22Rv1 (cell line): ENCODE results near the gene SLC25A34.

Source experiments
- H3K27ac ChIP-seq: fragments of 450-650 bp; 2 replicates; pipeline ENCODE4 v1.5.1; 2017
- ZFX ChIP-seq: fragments of 450-650 bp; IDR thresholded peaks from 2 replicates; pipeline ENCODE4 v1.6.1; 2017; ENCODE audit warnings: antibody characterized with exemption, borderline replicate concordance
- TF ChIP-seq, protein P1 (sequence below): fragments of 450-650 bp; IDR thresholded peaks from 2 replicates; pipeline ENCODE4 v1.5.1; 2017; ENCODE audit warnings: mild to moderate bottlenecking

Gene SLC25A34

GRCh38 chr1:15777909-15778707 is 42.0 kb downstream of the SLC25A34 start:
- no peak for TF ChIP-seq ZFX
- TF ChIP-seq, protein P1, sequence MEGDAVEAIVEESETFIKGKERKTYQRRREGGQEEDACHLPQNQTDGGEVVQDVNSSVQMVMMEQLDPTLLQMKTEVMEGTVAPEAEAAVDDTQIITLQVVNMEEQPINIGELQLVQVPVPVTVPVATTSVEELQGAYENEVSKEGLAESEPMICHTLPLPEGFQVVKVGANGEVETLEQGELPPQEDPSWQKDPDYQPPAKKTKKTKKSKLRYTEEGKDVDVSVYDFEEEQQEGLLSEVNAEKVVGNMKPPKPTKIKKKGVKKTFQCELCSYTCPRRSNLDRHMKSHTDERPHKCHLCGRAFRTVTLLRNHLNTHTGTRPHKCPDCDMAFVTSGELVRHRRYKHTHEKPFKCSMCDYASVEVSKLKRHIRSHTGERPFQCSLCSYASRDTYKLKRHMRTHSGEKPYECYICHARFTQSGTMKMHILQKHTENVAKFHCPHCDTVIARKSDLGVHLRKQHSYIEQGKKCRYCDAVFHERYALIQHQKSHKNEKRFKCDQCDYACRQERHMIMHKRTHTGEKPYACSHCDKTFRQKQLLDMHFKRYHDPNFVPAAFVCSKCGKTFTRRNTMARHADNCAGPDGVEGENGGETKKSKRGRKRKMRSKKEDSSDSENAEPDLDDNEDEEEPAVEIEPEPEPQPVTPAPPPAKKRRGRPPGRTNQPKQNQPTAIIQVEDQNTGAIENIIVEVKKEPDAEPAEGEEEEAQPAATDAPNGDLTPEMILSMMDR: no peak
- no peak overlapping the region for H3K27ac ChIP-seq

DNA sequence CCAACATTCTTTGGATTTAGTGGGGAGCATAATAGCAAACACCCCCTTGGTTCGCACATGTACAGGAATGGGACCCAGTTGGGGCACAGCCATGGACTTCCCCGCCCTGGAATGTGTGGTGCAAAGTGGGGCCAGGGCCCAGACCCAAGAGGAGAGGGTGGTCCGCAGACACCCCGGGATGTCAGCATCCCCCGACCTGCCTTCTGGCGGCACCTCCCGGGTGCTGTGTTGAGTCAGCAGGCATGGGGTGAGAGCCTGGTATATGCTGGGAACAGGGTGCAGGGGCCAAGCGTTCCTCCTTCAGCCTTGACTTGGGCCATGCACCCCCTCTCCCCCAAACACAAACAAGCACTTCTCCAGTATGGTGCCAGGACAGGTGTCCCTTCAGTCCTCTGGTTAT is 49.6 kb downstream of the SLC25A34 start:
- TF ChIP-seq ZFX: no peak
- TF ChIP-seq, protein P1: no peak
- H3K27ac ChIP-seq: no peak overlapping the region

DNA sequence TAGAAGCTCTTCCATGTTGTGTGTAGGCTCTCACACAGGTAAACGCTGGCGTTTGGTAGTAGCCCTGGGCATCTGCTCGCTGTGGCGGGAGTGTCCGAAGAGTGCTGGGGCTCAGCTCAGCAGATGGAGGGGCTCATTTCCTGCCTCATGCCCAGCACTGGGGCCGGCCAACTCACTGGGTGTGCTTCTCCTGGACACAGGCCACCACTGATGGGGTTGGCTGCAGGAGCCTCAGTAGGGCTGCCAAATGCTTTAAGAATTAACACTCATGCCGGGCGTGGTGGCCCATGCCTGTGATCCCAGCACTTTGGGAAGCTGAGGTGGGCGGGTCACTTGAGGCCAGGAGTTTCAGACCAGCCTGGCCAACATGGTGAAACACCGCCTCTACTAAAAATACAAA is 50.5 kb downstream of the SLC25A34 start:
- TF ChIP-seq, protein P1: no peak
- TF ChIP-seq ZFX: no peak
- H3K27ac ChIP-seq: no peak overlapping the region

DNA sequence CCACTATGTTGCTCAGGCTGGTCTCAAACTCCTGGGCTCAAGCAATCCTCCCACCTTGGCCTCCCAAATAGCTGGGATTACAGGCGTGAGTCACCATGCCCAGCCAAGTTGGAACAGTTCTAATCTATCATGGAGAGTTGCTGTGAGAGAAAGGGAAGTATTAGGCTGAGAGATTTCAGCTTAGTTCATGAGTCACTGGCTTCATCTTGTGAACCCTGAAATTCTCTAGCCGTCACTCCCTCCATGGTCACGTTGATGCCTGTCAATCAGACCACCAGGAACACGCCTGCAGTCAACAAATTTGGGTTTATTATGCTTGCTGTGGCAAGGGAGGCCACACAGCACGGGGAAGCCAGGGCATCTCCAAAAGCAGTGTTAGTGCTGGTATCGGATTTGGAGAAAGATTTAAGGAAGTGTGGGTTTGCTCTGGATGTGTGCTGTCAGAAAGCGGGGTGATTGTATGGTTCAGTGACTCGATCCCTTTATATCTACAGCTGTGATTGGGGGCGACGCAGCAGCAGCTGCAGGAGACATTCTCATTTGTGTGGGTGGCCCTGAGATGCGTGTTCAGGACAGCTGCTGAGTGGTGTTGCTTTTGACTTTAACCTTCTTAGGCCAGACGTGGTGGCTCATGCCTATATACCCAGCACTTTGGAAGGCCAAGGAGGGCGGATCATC is 52.7 kb downstream of the SLC25A34 start:
- no peak for TF ChIP-seq ZFX
- TF ChIP-seq, protein P1: no peak
- H3K27ac ChIP-seq: no peak overlapping the region
